Measurements from ENCODE around the gene ALG14. TPM values are rescaled to one million over a fixed set of nuclear protein-coding genes. Genes with fewer than 3 reads are reported as not detected.

ALG14 gene
- total and polyA plus RNA-seq, 11 donors, result 0.56 to 4.7 (median 3.2) TPM

DNA sequence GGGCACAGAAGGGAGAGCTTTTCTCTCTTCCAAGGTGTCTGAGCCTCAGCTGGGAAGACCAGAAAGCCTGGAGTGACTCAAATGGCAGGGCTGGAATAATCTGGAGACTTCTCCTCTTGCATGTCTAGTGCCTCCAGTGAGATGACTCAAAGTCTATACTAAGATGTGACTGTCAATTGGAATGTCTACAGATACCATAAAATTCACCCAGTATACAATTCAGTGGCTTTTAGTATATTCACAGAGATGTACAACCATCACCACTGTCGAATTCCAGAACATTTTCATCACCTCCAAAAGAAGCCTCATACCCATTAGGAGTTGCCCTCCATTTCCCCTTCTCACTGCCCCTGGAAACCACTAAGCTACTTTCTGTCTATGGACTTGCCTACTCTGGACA is 97.9 kb downstream of the ALG14 start:
- intact Hi-C loops (cut with DNase I), result loop anchor here in 1 of 10 donors (5.0 kb wide), 1 partner anchor 32 kb away; no protein-coding TSS in a partner anchor
- Histone ChIP-seq H3K4me3 (no peak overlapping the region), H3K9me3 (no peaks in the 10 kb centered on the region), H3K4me1 (peaks cover 0 to 46% (median 31%) of the 10 kb centered on the region in 12 donors), H3K27me3 (no peaks in the 10 kb centered on the region), H3K36me3 (no peaks in the 10 kb centered on the region), H3K27ac (peak overlapping the region in 11 of 12 donors; percentile 6 to 85 (median 33))
- DNase-seq, result no peak
- WGBS, 4 donors, result 85 to 98% (median 88%) methylated on average over 1 of the region's 1 CpG
- ATAC-seq, result peak in 1 of 4 donors; percentile 67
- TF ChIP-seq, protein P1, sequence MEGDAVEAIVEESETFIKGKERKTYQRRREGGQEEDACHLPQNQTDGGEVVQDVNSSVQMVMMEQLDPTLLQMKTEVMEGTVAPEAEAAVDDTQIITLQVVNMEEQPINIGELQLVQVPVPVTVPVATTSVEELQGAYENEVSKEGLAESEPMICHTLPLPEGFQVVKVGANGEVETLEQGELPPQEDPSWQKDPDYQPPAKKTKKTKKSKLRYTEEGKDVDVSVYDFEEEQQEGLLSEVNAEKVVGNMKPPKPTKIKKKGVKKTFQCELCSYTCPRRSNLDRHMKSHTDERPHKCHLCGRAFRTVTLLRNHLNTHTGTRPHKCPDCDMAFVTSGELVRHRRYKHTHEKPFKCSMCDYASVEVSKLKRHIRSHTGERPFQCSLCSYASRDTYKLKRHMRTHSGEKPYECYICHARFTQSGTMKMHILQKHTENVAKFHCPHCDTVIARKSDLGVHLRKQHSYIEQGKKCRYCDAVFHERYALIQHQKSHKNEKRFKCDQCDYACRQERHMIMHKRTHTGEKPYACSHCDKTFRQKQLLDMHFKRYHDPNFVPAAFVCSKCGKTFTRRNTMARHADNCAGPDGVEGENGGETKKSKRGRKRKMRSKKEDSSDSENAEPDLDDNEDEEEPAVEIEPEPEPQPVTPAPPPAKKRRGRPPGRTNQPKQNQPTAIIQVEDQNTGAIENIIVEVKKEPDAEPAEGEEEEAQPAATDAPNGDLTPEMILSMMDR (IDR thresholded peaks at IDR 0.05), result no peak
- no peak for TF ChIP-seq POLR2A (IDR thresholded peaks at IDR 0.05)

DNA sequence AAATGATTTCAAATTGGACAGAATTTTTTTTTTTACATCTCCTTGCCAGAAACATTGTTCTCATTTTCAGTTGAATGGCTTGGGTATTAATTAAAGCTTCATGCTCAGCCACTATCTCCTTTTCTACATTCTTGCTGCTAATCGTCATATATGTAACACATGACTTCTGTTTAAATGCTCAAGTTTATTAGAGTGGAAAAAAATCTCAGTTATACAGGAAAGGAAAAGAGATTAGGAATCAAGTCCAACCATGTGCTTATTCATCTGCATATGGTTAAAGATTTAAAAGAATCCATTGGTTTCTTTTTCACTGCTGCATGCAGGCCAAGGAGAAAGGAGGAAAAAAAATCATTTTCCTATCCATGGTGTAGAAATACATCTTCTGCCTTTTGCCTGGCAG is 98.5 kb downstream of the ALG14 start:
- WGBS, 4 donors, result 38 to 56% (median 44%) methylated on average over 1 of the region's 1 CpG
- H3K9me3 ChIP-seq, result no peaks in the 10 kb centered on the region
- peak overlapping the region in 11 of 12 donors; percentile 6 to 85 (median 33) for H3K27ac ChIP-seq
- peak in 2 of 4 donors; percentile 31 to 60 for ATAC-seq
- intact Hi-C loops (cut with DNase I), result loop anchor here in 1 of 10 donors (5.0 kb wide), 1 partner anchor 33 kb away; no protein-coding TSS in a partner anchor
- H3K4me3 ChIP-seq, result no peak overlapping the region
- H3K36me3 ChIP-seq, result no peaks in the 10 kb centered on the region
- DNase-seq, result no peak
- no peaks in the 10 kb centered on the region for H3K27me3 ChIP-seq
- no peak for TF ChIP-seq POLR2A (IDR thresholded peaks at IDR 0.05)
- TF ChIP-seq, protein P1 (IDR thresholded peaks at IDR 0.05), result no peak
- H3K4me1 ChIP-seq, result peaks cover 0 to 40% (median 26%) of the 10 kb centered on the region in 12 donors

DNA sequence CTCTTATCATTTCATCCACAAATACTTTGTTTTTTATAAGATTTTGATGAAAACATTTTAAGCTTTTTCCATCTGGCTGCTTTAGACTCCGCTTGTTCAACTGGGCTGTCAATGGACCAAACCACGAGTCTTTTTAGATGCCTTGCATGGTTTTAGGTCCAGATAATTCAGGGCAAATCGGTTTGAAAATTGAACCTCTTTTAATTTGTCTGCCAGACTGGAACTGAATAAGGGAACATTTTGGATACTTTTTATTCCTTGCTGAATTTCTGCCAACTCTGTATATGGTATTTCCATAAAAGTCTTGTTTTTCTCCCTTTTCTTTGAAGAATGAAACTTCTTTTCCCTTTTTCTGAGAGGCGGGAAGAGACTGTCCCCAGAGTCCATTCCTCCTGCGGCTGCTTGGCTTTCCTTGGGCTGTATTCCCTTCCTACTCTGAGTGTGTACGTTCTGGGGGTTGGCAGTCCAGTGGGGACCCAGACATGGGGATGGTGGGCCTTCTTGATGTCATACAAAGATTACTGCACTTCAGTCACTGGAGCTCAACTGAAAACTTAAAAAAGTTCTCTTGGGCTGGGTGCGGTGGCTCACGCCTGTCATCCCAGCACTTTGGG is 99.3 kb downstream of the ALG14 start:
- intact Hi-C loops (cut with DNase I), result loop anchor here in 1 of 10 donors (5.0 kb wide), 1 partner anchor 34 kb away; no protein-coding TSS in a partner anchor
- peak in 1 of 5 donors; percentile 23 for DNase-seq
- H3K4me3 ChIP-seq, result peak overlapping the region in 1 of 12 donors; percentile 10
- TF ChIP-seq, protein P1 (IDR thresholded peaks at IDR 0.05), result no peak
- no peak for TF ChIP-seq POLR2A (IDR thresholded peaks at IDR 0.05)
- 69 to 76% (median 73%) methylated on average over 8 of the region's 8 CpGs for WGBS, 4 donors
- peak in 3 of 4 donors; percentile 38 to 57 (median 51) for ATAC-seq
- H3K4me1 ChIP-seq, result peaks cover 0 to 39% (median 25%) of the 10 kb centered on the region in 12 donors
- no peaks in the 10 kb centered on the region for H3K36me3 ChIP-seq
- peak overlapping the region; percentile 6 to 85 (median 60) for H3K27ac ChIP-seq
- no peaks in the 10 kb centered on the region for H3K27me3 ChIP-seq
- no peaks in the 10 kb centered on the region for H3K9me3 ChIP-seq

DNA sequence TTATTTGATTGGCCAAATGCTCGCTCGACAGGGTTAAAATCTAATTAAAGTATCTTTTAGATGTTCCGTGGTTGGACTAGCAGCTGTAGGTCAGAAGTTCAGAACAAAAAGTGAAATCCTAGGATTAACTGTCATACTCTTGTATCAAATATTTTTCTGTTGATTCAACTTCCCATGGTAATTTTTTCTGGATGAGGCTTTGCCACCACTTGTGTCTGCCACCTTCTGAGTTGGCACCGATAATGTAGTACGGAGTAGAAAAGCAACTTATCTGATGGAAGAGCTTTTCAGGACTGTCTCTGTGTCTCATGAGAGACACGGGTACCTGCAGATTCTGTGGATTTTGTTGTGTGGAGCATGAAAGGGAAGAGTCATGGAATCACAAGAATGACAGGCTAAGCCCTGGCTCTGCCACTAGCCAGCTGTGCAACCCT is 101.2 kb downstream of the ALG14 start:
- no peak overlapping the region for H3K4me3 ChIP-seq
- no peaks in the 10 kb centered on the region for H3K36me3 ChIP-seq
- peak overlapping the region in 9 of 12 donors; percentile 14 to 67 (median 29) for H3K27ac ChIP-seq
- ATAC-seq (peak in 1 of 4 donors; percentile 30), DNase-seq (no peak)
- 46 to 58% (median 52%) methylated on average over 6 of the region's 6 CpGs for WGBS, 4 donors
- H3K4me1 ChIP-seq, result peaks cover 0 to 39% (median 25%) of the 10 kb centered on the region in 12 donors
- H3K9me3 ChIP-seq, result no peaks in the 10 kb centered on the region
- TF ChIP-seq, protein P1 (IDR thresholded peaks at IDR 0.05), result no peak
- TF ChIP-seq POLR2A (IDR thresholded peaks at IDR 0.05), result no peak
- no peaks in the 10 kb centered on the region for H3K27me3 ChIP-seq
- intact Hi-C loops (cut with DNase I), result loop anchor here in 1 of 10 donors (5.0 kb wide), 1 partner anchor 36 kb away; no protein-coding TSS in a partner anchor
